GM11168 (cell line): Measurements from ENCODE around the gene CD9.

ENCODE experiments used
- in situ Hi-C: fragments of 300-500 bp; cut with MboI; formaldehyde crosslinking; loops from one replicate; pipeline ENCODE4 v1.12.0; 2022; ENCODE audit warnings: low sequenced_read_pairs; ENCODE audit not compliant: unreplicated experiment

Gene CD9

DNA sequence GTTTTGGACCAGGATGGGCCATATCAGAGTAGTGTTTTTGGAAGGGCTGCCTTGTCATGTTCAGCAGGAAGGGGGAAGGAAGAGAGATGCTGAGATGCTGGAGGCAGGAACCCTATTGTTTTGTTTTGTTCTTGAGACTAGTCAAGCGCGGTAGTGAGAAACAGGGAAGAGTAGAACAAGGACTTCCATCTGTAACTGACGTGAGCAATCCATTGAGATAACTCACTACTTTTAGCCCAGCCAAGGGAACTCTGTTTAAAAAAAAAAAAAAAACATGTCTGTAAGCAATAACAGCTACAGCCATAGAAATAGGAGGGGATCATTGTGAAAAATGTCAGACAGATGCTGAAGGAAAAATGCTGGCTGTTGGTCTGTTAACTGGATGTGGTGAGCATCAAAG, 34.0 kb downstream of the CD9 start:
- in situ Hi-C loops = no loop called here

DNA sequence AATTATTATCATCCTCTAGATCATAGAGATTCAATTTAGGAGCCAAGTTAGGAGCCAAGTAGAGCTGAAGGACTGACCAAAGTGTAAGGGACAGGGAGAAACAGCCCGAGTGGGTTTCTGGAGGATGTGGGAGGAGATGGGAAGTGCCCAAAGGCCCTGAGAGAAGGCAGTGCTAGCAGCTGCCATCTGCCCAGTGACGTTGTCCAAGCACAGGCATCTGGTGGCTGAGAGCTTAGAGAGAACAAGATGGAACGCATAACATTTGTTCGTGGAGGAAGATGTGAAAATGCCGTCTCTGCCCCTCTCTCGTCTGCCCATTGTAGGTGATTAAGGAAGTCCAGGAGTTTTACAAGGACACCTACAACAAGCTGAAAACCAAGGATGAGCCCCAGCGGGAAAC, 34.7 kb downstream of the CD9 start:
- in situ Hi-C loops = no loop called here

DNA sequence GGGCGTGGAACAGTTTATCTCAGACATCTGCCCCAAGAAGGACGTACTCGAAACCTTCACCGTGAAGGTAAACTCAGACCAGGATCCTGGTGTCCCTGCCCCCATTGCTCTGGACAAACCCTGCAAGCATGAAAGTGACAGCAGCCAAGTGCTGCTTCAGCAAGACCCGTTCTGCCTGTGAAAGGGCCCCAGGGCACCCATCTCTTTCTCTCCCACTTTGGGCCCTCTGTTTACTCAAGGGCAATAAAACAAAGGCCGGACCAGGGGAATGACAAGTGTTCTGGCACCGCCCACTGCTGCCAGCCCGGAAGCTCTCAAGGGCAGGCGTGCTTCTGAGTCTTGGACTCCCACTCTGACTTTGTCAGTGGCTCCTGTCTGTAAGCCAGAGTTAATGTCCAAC, 35.3 kb downstream of the CD9 start:
- in situ Hi-C loops = no loop called here

DNA sequence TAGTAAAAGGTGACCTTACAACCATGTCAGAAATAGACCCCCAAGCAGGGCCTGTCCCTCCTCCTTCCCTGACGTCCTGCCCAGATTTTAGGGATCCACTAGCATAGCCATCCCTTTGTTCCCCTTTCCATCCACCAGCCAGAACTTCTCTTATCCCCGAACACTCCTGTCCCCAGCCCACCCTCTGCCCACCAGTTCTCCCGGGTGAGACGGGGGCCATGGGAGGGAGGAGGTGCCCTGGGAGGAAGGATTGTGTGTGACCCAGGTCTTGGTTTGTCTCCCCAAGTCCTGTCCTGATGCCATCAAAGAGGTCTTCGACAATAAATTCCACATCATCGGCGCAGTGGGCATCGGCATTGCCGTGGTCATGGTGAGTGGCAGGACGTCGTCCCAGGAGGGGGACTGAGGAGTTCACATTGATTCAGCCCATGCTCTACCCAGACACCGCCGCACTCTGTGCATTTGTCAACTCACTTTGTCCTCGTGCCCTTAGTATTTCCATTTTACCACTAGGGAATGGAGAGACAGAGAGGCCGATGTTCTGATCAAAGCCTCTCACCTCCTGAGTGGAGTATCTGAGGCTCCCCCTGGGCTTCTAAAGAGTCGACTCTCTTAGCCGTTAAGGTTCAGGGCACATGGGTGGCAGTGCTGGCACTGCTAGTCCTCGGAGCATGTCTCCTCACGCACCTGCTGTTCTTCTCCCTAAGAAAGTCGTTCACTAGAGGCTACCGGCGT, 35.9 kb downstream of the CD9 start:
- in situ Hi-C loops = no loop called here

DNA sequence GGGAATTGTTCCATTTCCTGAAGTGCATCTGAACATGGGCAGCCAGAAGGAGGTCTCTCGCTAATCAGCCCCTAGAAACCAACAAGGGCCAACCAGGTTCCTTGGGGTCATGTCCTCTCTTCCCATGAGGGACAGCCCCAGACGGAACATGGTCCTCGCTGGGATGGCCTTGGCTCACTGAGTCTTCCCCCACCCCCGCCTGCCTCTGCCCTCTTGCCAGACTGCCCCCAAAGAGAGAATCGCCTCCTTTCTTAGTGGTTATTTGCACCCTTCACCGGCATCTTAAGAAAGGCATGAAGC, 36.4 kb downstream of the CD9 start:
- in situ Hi-C loops = no loop called here

DNA sequence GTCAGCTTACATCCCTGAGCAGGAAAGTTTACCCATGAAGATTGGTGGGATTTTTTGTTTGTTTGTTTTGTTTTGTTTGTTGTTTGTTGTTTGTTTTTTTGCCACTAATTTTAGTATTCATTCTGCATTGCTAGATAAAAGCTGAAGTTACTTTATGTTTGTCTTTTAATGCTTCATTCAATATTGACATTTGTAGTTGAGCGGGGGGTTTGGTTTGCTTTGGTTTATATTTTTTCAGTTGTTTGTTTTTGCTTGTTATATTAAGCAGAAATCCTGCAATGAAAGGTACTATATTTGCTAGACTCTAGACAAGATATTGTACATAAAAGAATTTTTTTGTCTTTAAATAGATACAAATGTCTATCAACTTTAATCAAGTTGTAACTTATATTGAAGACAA, 37.6 kb downstream of the CD9 start:
- in situ Hi-C loops = no loop called here

DNA sequence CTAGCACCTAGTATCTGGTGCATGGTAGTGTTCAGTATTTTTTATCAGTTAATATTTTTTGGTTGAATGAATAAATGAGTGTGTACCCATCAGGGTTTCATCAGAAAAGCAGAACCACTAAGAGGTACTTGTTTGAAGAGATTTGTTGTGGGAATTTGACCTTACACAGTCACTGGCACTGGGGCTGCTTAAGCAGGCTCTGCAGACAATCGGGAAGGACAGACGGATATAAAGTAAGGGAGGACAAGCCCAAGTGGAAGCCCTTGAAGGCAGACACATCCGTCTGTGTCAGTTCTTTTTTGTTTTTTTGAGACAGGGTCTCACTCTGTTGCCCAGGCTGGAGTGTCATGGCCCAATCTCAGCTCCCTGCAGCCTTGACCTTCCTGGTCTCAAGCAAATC, 38.7 kb downstream of the CD9 start:
- in situ Hi-C loops = no loop called here

DNA sequence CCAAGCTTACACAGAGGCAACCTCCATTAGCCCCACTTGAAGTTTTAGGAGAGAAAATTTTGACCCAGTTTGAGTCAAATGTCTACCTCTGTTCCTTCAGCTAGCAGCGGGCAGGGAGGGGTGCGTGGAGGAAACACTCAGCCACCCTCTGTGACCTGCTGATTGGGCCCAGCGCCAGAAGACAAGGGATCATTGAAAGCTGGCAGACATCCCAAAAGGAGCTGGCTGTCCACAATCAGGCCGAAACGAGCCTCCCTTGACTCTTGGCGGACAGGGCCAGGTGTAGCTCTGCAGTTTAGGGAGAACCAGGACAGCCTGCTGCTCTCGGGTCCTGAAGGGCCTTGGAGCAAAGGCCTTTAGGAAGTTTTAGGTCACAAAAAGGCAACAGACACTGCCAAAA, 41.3 kb downstream of the CD9 start:
- in situ Hi-C loops = no loop called here

DNA sequence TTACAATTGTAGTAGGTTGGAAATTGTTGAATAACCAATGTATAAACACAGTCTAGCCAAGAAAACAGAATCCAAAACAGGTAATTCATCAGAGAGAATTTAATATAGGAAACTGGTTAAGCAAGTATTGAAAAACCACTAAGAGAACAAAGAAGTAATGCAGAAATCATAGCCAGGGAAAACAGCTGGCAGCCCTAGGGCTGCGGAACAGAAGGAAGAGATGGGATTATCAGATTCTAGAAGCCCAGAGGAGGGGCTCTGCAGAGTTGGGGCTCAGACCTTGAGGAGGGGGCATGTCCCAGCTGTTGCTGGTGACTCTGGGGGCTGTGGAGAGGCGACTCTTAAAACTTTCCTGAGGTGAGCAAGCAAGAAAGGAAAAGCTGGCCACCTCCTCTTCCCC, 49.4 kb downstream of the CD9 start:
- in situ Hi-C loops = no loop called here

DNA sequence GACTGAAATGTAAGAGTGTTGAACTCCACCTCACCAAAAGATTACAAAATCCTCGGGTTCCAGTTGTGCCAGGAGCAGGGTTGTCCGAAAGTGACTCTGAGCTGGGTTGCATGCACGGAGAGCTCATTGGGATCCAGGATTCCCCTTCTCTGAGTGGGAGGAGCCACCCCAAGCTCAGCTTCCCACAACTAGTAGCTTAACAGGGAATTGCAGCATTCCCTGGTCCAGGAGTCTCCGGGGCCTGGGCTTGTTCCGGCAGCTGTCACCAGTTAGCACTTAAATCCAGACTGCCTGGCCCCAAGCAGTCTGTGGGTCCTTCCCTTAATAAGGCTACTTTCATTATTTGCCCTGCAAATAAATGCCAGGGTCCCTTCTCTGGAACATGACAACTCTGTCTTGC, 50.1 kb downstream of the CD9 start:
- in situ Hi-C loops = no loop called here

DNA sequence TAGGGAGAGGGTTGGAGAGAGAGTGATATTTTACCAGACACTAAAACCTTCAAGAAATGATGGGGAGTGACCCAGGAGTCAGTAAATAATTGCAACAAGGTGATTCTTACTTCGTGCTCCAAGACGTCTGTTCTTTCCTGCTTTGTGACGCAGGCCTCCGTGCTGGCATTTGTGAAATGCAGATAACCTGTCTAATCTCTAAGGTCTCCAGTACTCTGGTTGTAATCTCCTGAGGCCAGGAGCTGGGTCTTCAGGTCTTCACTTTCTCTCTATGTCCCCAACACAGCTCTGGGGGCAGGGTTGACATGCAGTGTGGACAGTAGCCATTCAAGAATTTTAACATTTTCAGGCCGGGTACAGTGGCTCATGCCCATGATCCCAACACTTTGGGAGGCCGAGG, 53.1 kb downstream of the CD9 start:
- in situ Hi-C loops = no loop called here

DNA sequence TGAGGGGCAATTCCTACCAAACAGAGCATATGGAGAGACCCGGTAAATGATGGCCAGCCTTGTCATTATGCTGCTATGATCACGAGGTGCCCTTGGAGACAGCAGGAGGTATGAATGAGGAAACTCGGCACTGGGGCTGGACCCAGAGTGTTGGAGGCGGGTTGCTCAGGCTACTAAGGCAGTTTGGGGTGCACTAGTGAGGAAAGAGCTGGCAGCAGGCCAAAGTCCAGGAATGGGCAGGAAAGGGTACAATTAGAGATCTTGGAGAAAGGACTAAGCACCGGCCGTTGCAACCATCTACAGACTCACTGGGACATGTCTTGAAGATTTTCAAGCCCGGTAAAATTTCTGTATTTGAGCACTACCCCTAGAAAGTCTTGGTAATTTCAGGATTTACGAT, 54.3 kb downstream of the CD9 start:
- in situ Hi-C loops = no loop called here

DNA sequence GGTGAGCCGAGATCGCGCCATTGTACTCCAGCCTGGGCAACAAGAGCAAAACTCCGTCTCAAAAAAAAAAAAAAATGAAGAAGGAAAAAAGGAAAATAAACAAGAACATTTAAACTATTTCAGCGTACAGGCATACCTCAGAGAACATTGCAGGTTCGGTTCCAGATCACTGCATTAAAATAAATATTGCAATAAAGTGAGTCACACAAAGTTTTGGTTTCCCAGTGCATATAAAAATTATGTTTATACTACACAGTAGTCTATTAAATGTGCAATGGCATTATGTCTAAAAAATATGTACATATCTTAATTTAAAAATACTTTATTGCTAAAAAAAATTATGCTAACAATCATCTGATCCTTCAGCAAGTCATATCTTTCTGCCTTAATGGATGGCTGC, 56.8 kb downstream of the CD9 start:
- in situ Hi-C loops = no loop called here

DNA sequence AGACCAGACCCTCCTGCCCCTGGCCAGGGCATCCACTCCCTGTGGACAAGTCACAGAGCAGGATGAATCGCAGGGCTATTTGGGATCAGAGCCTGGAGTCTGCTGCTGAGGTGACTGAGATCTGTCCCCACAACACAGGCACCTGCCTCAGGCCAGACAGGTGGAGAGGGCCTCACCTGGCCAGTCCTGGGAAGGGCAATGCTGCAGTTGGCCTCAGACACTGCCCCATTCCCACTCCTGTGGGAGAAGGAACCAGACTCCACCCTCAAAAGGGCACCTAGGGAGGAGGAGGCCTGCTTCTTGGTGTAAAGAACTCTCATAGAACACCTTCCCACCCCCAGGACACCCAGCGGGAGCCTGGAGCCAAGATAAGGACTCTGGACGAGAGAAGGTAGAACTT, 62.0 kb downstream of the CD9 start:
- in situ Hi-C loops = no loop called here

DNA sequence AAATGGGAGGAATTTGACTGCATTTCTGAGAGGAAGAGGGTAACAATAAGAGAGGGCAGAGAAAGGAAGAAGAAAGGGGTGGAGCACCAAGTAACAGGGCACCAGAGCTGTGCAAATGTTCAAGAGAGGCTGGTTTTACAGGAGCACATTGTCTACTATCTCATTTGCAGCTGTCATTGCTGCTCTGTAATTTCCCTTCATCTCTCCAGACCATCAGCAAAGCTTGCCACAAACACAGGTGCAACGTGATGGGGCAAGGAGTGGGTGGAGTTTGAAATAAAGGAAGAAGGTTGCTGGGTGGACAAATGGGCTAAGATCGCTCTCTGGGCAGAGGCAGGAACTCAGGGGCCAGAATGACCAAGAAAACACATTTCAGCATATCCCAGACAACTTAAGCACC, 62.4 kb downstream of the CD9 start:
- in situ Hi-C loops = no loop called here

DNA sequence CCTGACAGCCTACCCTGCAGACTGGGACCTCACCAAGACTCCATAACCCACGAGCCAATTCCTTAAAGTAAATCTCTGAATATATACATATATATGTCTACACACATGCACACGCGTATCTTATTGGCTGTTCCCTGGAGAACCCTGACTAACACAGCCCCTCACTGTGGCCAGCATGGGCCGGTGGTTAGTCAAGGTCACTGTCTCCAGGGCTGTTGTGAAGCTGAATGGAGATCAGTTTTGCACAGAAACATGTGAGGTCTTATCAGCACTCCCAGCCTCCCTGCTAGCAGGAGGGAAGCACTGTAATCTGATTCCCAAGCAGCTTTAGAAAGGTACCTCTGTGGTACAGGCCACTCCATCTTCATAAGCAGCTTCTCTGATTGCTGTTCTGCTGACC, 63.7 kb downstream of the CD9 start:
- in situ Hi-C loops = no loop called here

DNA sequence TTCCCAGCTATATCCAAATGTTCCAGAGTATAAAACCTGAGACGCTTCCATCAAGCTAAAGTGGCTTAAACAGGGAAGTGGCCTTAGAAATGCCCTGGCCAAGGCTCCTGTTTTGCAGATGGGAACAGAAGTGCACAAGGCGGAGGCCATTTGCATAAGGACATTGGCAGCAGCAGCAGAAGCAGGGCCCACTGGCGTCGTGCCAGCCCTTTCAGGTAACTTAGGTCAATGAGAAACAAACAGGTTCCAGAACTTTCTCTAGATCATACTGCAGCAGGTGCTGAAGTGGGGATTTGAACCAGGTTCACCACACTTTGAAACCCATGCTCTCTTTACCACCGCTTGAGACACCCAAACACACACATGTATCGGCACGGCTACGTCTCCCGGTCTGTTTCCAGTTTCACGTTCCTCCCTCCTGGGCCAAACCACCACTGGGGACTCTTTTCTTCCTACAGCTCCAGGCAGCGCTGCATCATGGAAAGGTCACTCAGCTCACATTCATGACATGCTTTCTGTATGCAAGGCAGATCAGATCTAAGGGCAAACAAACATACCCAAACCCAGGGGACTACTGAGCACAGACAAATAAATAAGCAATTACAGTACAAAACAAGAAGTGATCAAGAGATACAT, 64.3 kb downstream of the CD9 start:
- in situ Hi-C loops = no loop called here

DNA sequence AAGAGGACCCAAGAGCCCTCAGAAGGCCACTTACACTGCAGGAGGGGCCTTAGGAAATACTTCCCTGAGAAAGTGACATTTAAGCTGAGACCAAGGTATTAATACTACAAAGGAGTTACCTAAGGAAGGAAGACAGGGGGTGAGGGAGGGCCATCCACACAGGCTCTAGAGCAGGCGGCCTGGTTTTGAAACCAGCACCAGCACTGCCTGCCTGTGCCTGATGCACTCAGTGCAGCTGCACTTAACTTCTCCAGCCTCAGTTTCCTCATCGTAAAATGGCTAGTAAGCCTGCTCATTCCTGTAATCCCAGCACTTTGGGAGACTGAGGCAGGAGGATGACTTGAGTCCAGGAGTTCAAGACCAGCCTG, 64.8 kb downstream of the CD9 start:
- in situ Hi-C loops = no loop called here

DNA sequence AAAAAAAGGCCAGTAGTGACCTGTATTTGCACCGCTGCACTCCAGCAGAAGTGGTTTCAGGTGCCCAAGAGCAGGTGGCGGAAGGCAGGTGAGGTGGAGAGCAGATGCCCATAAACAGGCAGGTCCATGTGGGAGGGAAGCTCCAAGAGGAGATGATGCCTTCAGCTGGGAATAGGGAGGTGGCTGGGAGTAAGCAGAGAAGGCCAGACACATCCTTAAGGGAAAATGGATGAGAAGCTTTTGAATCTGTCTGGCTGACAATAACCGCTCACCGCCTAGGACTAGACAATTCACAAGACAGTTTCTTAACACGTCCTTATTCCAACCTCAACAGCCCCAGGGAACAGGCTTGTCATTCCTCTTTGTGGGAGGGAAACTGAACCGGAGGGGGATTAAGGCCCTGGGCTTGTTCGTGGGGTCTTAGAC, 66.4 kb downstream of the CD9 start:
- in situ Hi-C loops = no loop called here

DNA sequence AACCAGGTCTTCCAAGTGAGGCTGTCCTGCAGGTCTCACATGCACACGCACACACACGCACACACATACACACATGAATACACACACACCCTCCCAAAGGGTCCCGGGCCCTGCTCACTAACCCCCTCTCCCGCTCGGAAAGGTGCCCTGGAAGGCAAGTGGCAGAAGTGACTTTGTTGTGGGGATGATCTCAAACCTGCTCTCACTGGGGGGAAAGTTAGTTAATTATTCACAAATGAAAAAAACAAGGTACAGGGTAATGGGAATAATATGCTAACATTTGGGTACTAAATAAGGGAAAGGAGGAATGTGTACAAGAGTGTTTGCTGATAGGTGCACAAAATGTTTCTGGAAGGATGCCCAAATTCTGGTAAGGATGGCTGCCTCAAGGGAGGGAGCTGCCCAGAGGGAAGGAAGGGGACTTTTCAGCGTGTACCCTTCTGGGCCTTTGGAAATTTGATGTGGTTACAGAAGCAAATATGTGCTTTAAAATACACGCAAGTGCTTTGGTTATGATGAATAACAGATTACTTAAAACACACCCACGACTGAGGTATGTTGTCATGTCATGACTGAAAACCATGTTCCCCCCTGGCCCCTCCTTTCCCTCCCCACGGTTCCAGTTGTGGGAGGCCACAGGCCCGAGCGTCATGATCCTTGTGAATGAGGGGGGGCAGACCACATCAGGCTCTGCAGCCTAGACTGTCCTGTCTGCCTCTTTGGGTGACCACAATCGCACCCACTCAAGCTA, 66.9 kb downstream of the CD9 start:
- in situ Hi-C loops = no loop called here

DNA sequence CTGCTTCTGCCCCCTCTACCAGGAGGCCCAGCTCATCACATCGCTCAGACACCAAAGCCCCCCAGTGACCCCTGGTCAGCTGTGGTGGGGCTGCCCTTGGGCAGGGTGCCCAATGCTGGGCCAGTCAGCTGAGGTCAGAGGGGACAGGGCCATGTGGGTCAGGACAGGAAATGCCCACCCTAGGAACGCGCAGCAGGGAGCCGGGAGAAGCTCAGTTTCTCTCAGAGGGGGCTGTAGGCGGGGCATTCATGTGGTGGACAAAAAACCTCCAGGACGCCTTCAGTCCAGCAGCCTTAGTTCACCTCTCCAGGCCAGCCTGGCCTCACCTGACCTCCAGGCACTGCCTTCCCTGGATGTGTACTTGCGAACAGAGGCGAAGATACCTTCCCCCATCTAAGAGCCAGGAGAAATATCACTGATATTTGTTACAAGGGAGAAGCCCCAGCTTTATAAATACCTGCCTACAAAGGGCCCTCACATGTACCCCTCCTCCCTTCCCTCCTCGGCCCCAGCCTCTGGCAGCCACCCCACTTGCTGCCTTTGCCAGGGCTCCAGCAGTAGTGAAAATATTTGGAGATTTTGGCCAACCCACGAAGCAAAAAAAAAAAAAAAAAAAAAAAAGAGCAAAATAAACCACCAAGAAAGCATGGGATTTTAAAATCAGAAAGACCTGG, 68.4 kb downstream of the CD9 start:
- in situ Hi-C loops = no loop called here
